ENCODE results near the gene TST.
A peak's percentile ranks its signal among the peaks of the same experiment; 100 is the strongest.

- peak; percentile 13 to 41 (median 22) for TF ChIP-seq CTCF (IDR thresholded peaks at IDR 0.05 in 4 of 5, conservative IDR thresholded peaks at IDR 0.05 in 1 of 5)
- no peak for TF ChIP-seq POLR2A (IDR thresholded peaks at IDR 0.05)
Measured at GRCh38 chr22:36986242-36986821, 32.9 kb downstream of the TST start.

Measured in gastrocnemius medialis (tissue), 4 donors.